Measurements from ENCODE around the gene MTMR3.

GRCh38 chr22:29933619-29934018 is 50.6 kb downstream of the MTMR3 start:
- no peak for TF ChIP-seq CTCF (IDR thresholded peaks at IDR 0.05)
- TF ChIP-seq POLR2A (IDR thresholded peaks at IDR 0.05) = no peak
